HepG2 (cell line): ENCODE data around the gene IFNA1. TPM values are rescaled to one million over a fixed set of nuclear protein-coding genes. Genes with fewer than 3 reads are reported as not detected.
A peak's percentile ranks its signal among the peaks of the same experiment; 100 is the strongest.

ENCODE experiments used
- ATAC-seq: fragments of 200-7000 bp; cut with Tn5 transposase; 3 replicates; pipeline ENCODE4 v1.9.1; 2020; ENCODE audit warnings: mild to moderate bottlenecking, moderate library complexity
- BruUV-seq: library from RNA; stranded (reverse); fragments of 400-500 nt; replicated peaks from 2 replicates; lab custom pipeline; 2021; lab: Mats Ljungman, UMichigan
- CTCF ChIA-PET: fragments of 300-600 bp; formaldehyde crosslinking; extraction: SDS; loops from one replicate; lab custom pipeline; 2021; ENCODE audit warnings: low total read pairs, inconsistent platforms, low intra/inter-chr PET ratio; lab: Yijun Ruan, JAX
- POLR2A ChIA-PET: fragments of 350-600 bp; sonication (Branson Sonifier 250); formaldehyde crosslinking; loops from one replicate; lab custom pipeline; 2020; ENCODE audit warnings: antibody characterized with exemption, inconsistent platforms; lab: Yijun Ruan, JAX
- DNase-seq: peaks from one replicate; pipeline ENCODE4 v3.0.0-alpha.2; 2015; ENCODE audit warnings: low spot score
- FAIRE-seq: peaks from 3 replicates; lab custom pipeline; 2011; peaks lifted over from hg19 to GRCh38; lab: Jason Lieb, UNC
- H2AFZ ChIP-seq: one replicate; pipeline ENCODE4 v1.6.1; 2011; ENCODE audit warnings: low read length, inconsistent platforms
- H3K27ac ChIP-seq: fragments of 300-600 bp; 3 replicates; pipeline ENCODE4 v1.8.0; 2011; ENCODE audit warnings: mixed run types, mild to moderate bottlenecking, mixed read lengths, low read length, inconsistent platforms; ENCODE audit not compliant: insufficient read depth; ENCODE audit errors: extremely low read length
- H3K27me3 ChIP-seq, 2 experiments: fragments of 200-600 bp in 1 of 2; 2 replicates in 1 of 2; 3 replicates in 1 of 2; pipeline versions ENCODE4 v1.6.0 to v1.8.0; 2011; ENCODE audit warnings: low read length in 2 of 2, mild to moderate bottlenecking in 2 of 2, moderate library complexity in 2 of 2, inconsistent platforms in 1 of 2; ENCODE audit not compliant: insufficient read depth in 2 of 2, control insufficient read depth in 1 of 2
- H3K36me3 ChIP-seq, 2 experiments: fragments of 200-600 bp in 1 of 2; replicated peaks in 1 of 2; 2 replicates in 1 of 2; 3 replicates in 1 of 2; pipeline versions ENCODE4 v1.5.1 to v1.8.0; 2011; ENCODE audit warnings: low read length in 2 of 2, inconsistent platforms in 1 of 2; ENCODE audit not compliant: insufficient read depth in 2 of 2, control insufficient read depth in 1 of 2
- H3K4me1 ChIP-seq: 2 replicates; pipeline ENCODE4 v1.5.1; 2012; ENCODE audit warnings: low read length, inconsistent platforms; ENCODE audit not compliant: insufficient read depth
- H3K4me2 ChIP-seq: 2 replicates; pipeline ENCODE4 v1.6.0; 2011; ENCODE audit warnings: low read depth, low read length, inconsistent platforms
- H3K4me3 ChIP-seq, 3 experiments: fragments of 200-600 bp in 1 of 3; sonication (generic), shearing (Covaris generic) in 1 of 3; replicated peaks in 1 of 3; 2 replicates each; pipeline ENCODE4 v1.5.1; 2011 to 2016; ENCODE audit warnings: low read length in 3 of 3, inconsistent platforms in 2 of 3, low read depth in 2 of 3, mild to moderate bottlenecking in 2 of 3, control low read depth in 1 of 3, mixed read lengths in 1 of 3; ENCODE audit not compliant: insufficient read depth in 1 of 3
- H3K79me2 ChIP-seq: one replicate; pipeline ENCODE4 v1.6.1; 2011; ENCODE audit warnings: low read length, inconsistent platforms; ENCODE audit not compliant: insufficient read depth
- H3K9ac ChIP-seq: 2 replicates; pipeline ENCODE4 v1.6.0; 2011; ENCODE audit warnings: mild to moderate bottlenecking, low read depth, low read length, inconsistent platforms; ENCODE audit not compliant: insufficient read depth
- H3K9me3 ChIP-seq: 2 replicates; pipeline ENCODE4 v1.5.1; 2012; ENCODE audit warnings: mild to moderate bottlenecking, low read length
- H4K20me1 ChIP-seq: 2 replicates; pipeline ENCODE4 v1.6.0; 2011; ENCODE audit warnings: inconsistent platforms, mild to moderate bottlenecking, low read length, moderate library complexity; ENCODE audit not compliant: insufficient read depth
- BHLHE40 ChIP-seq: IDR thresholded peaks from 2 replicates; pipeline ENCODE4 v1.6.1; 2011; ENCODE audit warnings: low read length, improper control_type of control experiment
- ERF ChIP-seq: IDR thresholded peaks from 2 replicates; pipeline ENCODE4 v1.6.1; 2018; ENCODE audit warnings: missing biosample characterization, missing genetic modification reagents
- KAT8 ChIP-seq: IDR thresholded peaks from 2 replicates; pipeline ENCODE4 v1.6.1; 2016; ENCODE audit warnings: missing genetic modification reagents, missing compliant biosample characterization
- KDM2A ChIP-seq: sonication (generic); formaldehyde crosslinking; IDR thresholded peaks from 2 replicates; pipeline ENCODE4 v1.4.0; 2020; ENCODE audit warnings: low read depth, missing genetic modification reagents, borderline replicate concordance
- MEIS2 ChIP-seq: sonication (generic); formaldehyde crosslinking; IDR thresholded peaks from 2 replicates; pipeline ENCODE4 v1.9.0; 2021; ENCODE audit warnings: mild to moderate bottlenecking, missing genetic modification reagents
- NR3C1 ChIP-seq: sonication (generic); formaldehyde crosslinking; IDR thresholded peaks from 2 replicates; pipeline ENCODE4 v1.4.0; 2020; ENCODE audit warnings: missing genetic modification reagents
- SMC3 ChIP-seq: IDR thresholded peaks from 2 replicates; pipeline ENCODE4 v1.6.1; 2011; ENCODE audit warnings: low read length, improper control_type of control experiment
- STAG1 ChIP-seq: sonication (generic); formaldehyde crosslinking; IDR thresholded peaks from 2 replicates; pipeline ENCODE4 v1.4.0; 2020; ENCODE audit warnings: missing genetic modification reagents
- YEATS4 ChIP-seq: sonication (generic); formaldehyde crosslinking; IDR thresholded peaks from 2 replicates; pipeline ENCODE4 v1.4.0; 2020; ENCODE audit warnings: missing genetic modification reagents, borderline replicate concordance
- ZNF44 ChIP-seq: sonication (generic); formaldehyde crosslinking; IDR thresholded peaks from 2 replicates; pipeline ENCODE4 v1.5.1; 2020; ENCODE audit warnings: mild to moderate bottlenecking, missing genetic modification reagents
- ZNF773 ChIP-seq: sonication (generic); formaldehyde crosslinking; IDR thresholded peaks from 2 replicates; pipeline ENCODE4 v1.4.0; 2020; ENCODE audit warnings: missing genetic modification reagents, borderline replicate concordance
- WGBS: methylation state at CpG from one replicate; pipeline ENCODE4 v1.1.6; 2017; ENCODE audit warnings: low lambda C conversion rate; 5-methylcytosine and 5-hydroxymethylcytosine counted together
- in situ Hi-C: cut with HindIII; loops from 2 replicates; pipeline ENCODE4 v1.10.0; 2017; ENCODE audit warnings: low pct_unique_long_range_greater_than_20kb; ENCODE audit not compliant: extremely low pct_ligation_motif_present
- intact Hi-C: fragments of 100-400 bp; cut with micrococcal nuclease; formaldehyde crosslinking; loops from one replicate; pipeline ENCODE4 v1.10.0; 2022; ENCODE audit not compliant: unreplicated experiment
- polyA plus RNA-seq, 8 experiments: library from polyadenylated mRNA; depleted of rRNA in 3 of 8; stranded (reverse) in 7 of 8; unstranded in 1 of 8; fragments of >200 nt; fragmentation: Illumina TruSeq in 4 of 8; extraction: Trizol in 4 of 8; gene quantifications; 2 replicates each; pipeline versions ENCODE4 v1.2.1 to v1.2.3, GENCODE V29; 2011 to 2016; ENCODE audit warnings: low read depth in 4 of 8, missing spikeins in 1 of 8, mixed read lengths in 1 of 8; ENCODE audit not compliant: insufficient read depth in 1 of 8
- total RNA-seq, 5 experiments: library from RNA; depleted of rRNA; stranded (reverse); fragments of >200 nt; fragmentation: Illumina TruSeq; extraction: Trizol; gene quantifications; 2 replicates each; pipeline ENCODE4 v1.2.3, GENCODE V29; 2016; ENCODE audit warnings: low read depth in 1 of 5
- TF ChIP-seq, protein P1 (sequence below): sonication (generic); formaldehyde crosslinking; conservative IDR thresholded peaks from 2 replicates; pipeline ENCODE4 v1.4.0; 2020; ENCODE audit warnings: missing genetic modification reagents
- TF ChIP-seq, protein P2 (sequence below), 2 experiments: sonication (generic) in 1 of 2; formaldehyde crosslinking in 1 of 2; IDR thresholded peaks; 2 replicates each; pipeline versions ENCODE4 v1.4.0 to v1.6.1; 2018 to 2020; ENCODE audit warnings: missing genetic modification reagents in 2 of 2, borderline replicate concordance in 1 of 2, low read depth in 1 of 2, mild to moderate bottlenecking in 1 of 2, missing biosample characterization in 1 of 2
- TF ChIP-seq, protein P3 (sequence below): sonication (generic); formaldehyde crosslinking; IDR thresholded peaks from 2 replicates; pipeline ENCODE4 v1.9.0; 2022; ENCODE audit warnings: missing genetic modification reagents, mild to moderate bottlenecking, borderline replicate concordance
- TF ChIP-seq, protein P4 (sequence below): fragments of 450-650 bp; IDR thresholded peaks from 2 replicates; pipeline ENCODE4 v1.6.1; 2017; ENCODE audit warnings: mild to moderate bottlenecking

Gene IFNA1
- total and polyA plus RNA-seq, 2 of the 13 experiments (the other 11 are each of a cell fraction or from before 2014, with no cell fraction given) = not detected

DNA sequence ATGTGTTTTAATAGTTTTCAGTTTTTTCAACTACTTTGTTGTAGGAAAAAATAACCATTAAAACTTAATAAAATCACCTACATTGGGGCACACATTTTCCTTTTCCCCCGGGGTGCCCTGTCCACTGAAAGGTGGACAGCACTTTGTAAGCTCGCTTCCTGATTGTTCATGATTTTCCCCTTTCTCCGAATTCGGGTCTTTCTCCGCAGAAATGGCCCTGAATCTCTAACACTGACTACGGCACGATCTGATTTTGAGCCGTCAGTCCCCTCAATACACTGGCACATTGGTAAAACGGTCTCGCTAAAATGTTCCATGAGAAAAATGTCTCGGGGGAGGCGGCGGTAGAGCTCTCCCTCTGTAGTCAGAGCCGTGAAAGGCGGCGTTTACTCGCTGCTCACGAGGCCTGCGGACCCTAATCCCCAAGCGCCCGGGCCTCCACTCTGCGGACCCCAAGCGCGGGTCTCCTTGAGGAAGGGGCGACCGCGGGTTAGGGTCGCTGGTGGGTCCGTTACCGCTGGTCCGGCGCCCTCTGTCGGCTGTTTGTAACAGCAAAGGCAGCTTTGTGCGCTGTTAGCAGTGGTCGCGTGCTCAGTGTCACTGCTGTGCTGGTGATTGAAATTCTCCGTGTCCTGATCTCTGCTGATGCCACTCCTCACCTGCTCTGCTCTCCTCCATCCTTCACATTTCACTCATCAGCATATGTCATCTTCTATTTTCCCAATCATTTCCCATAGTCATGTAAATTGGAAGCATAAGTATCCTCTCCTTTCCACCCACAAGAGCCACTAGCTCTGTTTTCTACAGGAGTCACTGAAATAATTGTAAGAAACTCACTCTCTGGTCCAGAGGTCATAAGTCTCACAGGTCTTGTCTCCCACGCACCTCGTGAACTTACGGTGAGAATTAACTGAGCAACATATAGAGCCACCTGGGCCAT lies 44.2 kb upstream of the IFNA1 start:
- ATAC-seq = peak; percentile 88
- DNase-seq = peak; percentile 10
- no peaks in the 10 kb centered on the region for H3K4me1 ChIP-seq
- no peak for FAIRE-seq
- 1% methylated on average over 20 of the region's 40 CpGs for WGBS
- H3K9me3 ChIP-seq = no peaks in the 10 kb centered on the region
- H3K27ac ChIP-seq = no peak overlapping the region
- H3K27me3 ChIP-seq = peaks cover 0 to 1% of the 10 kb centered on the region in 2 experiments; a peak in 1 of 5 replicates
- peak overlapping the region; percentile 99 for H2AFZ ChIP-seq
- no TSS peak for BruUV-seq
- no peaks in the 10 kb centered on the region for H3K36me3 ChIP-seq
- POLR2A ChIA-PET = interaction anchor here (0.6 to 1.2 kb wide), 2 partner anchors 61 to 67 kb away, joined by 3 read pairs; partner anchors contain the start of gene KLHL9
- in situ Hi-C loops = loop anchor here (5.0 kb wide), 1 partner anchor 79 kb away; no protein-coding TSS in a partner anchor
- H3K4me3 ChIP-seq = peak overlapping the region; percentile 43 to 71 (median 53)
- no peaks in the 10 kb centered on the region for H3K79me2 ChIP-seq
- CTCF ChIA-PET = interaction anchor here (1.1 to 2.6 kb wide), 3 partner anchors 70 to 143 kb away, joined by 4 to 23 read pairs (median 6); no protein-coding TSS in a partner anchor
- H3K9ac ChIP-seq = peak overlapping the region; percentile 31; the same call in 1 of the 2 replicates
- H3K4me2 ChIP-seq = peak overlapping the region; percentile 86
- intact Hi-C loops = loop anchor here (1.0 to 5.0 kb wide), 4 partner anchors 70 to 159 kb away; no protein-coding TSS in a partner anchor
- H4K20me1 ChIP-seq = no peaks in the 10 kb centered on the region
- TF ChIP-seq BHLHE40 (peak; percentile 42; the same call in 1 of the 2 replicates), YEATS4 (no peak), ZNF44 (CRISPR knock-in tag) (no peak), NR3C1 (no peak), SMC3 (peak; percentile 25; the same call in 1 of the 2 replicates), ERF (CRISPR knock-in tag) (no peak), KAT8 (CRISPR knock-in tag) (0 out of 2 replicates have a peak, but pooled peaks have one; percentile 29), ZNF773 (CRISPR knock-in tag) (no peak), KDM2A (CRISPR knock-in tag) (peak; percentile 67; the same call in 1 of the 2 replicates), STAG1 (CRISPR knock-in tag) (peak; percentile 41), MEIS2 (CRISPR knock-in tag) (0 out of 2 replicates have a peak, but pooled peaks have one; percentile 25)
- TF ChIP-seq, protein P1, sequence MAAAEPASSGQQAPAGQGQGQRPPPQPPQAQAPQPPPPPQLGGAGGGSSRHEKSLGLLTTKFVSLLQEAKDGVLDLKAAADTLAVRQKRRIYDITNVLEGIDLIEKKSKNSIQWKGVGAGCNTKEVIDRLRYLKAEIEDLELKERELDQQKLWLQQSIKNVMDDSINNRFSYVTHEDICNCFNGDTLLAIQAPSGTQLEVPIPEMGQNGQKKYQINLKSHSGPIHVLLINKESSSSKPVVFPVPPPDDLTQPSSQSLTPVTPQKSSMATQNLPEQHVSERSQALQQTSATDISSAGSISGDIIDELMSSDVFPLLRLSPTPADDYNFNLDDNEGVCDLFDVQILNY (CRISPR knock-in tag) = no peak
- TF ChIP-seq, protein P2, sequence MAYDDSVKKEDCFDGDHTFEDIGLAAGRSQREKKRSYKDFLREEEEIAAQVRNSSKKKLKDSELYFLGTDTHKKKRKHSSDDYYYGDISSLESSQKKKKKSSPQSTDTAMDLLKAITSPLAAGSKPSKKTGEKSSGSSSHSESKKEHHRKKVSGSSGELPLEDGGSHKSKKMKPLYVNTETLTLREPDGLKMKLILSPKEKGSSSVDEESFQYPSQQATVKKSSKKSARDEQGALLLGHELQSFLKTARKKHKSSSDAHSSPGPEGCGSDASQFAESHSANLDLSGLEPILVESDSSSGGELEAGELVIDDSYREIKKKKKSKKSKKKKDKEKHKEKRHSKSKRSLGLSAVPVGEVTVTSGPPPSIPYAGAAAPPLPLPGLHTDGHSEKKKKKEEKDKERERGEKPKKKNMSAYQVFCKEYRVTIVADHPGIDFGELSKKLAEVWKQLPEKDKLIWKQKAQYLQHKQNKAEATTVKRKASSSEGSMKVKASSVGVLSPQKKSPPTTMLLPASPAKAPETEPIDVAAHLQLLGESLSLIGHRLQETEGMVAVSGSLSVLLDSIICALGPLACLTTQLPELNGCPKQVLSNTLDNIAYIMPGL (CRISPR knock-in tag; IDR thresholded peaks at IDR 0.05; ENCODE audit: borderline replicate concordance in 1 of 2, low read depth in 1 of 2) = peak; percentile 41 to 72; a peak in 3 of 4 replicates
- TF ChIP-seq, protein P3, sequence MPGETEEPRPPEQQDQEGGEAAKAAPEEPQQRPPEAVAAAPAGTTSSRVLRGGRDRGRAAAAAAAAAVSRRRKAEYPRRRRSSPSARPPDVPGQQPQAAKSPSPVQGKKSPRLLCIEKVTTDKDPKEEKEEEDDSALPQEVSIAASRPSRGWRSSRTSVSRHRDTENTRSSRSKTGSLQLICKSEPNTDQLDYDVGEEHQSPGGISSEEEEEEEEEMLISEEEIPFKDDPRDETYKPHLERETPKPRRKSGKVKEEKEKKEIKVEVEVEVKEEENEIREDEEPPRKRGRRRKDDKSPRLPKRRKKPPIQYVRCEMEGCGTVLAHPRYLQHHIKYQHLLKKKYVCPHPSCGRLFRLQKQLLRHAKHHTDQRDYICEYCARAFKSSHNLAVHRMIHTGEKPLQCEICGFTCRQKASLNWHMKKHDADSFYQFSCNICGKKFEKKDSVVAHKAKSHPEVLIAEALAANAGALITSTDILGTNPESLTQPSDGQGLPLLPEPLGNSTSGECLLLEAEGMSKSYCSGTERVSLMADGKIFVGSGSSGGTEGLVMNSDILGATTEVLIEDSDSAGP (CRISPR knock-in tag) = peak; percentile 36; the same call in 1 of the 2 replicates
- TF ChIP-seq, protein P4, sequence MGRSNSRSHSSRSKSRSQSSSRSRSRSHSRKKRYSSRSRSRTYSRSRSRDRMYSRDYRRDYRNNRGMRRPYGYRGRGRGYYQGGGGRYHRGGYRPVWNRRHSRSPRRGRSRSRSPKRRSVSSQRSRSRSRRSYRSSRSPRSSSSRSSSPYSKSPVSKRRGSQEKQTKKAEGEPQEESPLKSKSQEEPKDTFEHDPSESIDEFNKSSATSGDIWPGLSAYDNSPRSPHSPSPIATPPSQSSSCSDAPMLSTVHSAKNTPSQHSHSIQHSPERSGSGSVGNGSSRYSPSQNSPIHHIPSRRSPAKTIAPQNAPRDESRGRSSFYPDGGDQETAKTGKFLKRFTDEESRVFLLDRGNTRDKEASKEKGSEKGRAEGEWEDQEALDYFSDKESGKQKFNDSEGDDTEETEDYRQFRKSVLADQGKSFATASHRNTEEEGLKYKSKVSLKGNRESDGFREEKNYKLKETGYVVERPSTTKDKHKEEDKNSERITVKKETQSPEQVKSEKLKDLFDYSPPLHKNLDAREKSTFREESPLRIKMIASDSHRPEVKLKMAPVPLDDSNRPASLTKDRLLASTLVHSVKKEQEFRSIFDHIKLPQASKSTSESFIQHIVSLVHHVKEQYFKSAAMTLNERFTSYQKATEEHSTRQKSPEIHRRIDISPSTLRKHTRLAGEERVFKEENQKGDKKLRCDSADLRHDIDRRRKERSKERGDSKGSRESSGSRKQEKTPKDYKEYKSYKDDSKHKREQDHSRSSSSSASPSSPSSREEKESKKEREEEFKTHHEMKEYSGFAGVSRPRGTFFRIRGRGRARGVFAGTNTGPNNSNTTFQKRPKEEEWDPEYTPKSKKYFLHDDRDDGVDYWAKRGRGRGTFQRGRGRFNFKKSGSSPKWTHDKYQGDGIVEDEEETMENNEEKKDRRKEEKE = no peak
